Central memory CD8-positive, alpha-beta T cell (primary cell): ENCODE measurements around the gene F8.

Experiments
- ATAC-seq: fragments of 150-1000 bp; cut with Tn5 transposase; replicated peaks from 2 replicates; pipeline ENCODE4 v1.10.0; 2022; ENCODE audit warnings: mild to moderate bottlenecking, moderate FRiP score, moderate number of reproducible peaks; ENCODE audit not compliant: poor library complexity, severe bottlenecking; ENCODE audit errors: extremely low read depth
- DNase-seq, 2 donors: peaks; one replicate each; pipeline ENCODE4 v3.0.0; 2021; ENCODE audit warnings: low spot score in 2 of 2
- H3K27ac Mint-ChIP-seq: one replicate; pipeline ENCODE4 v1.8.0; 2022; ENCODE audit warnings: low read depth, mild to moderate bottlenecking, moderate library complexity, mixed read lengths
- H3K27me3 Mint-ChIP-seq: one replicate; pipeline ENCODE4 v1.8.0; 2022; ENCODE audit warnings: mixed read lengths
- H3K36me3 Mint-ChIP-seq: one replicate; pipeline ENCODE4 v1.8.0; 2022; ENCODE audit warnings: mild to moderate bottlenecking, moderate library complexity, mixed read lengths; ENCODE audit not compliant: insufficient read depth
- H3K4me1 Mint-ChIP-seq: one replicate; pipeline ENCODE4 v1.8.0; 2022; ENCODE audit warnings: mixed read lengths
- H3K4me3 Mint-ChIP-seq: one replicate; pipeline ENCODE4 v1.8.0; 2022; ENCODE audit warnings: mild to moderate bottlenecking, moderate library complexity, mixed read lengths
- H3K9me3 Mint-ChIP-seq: one replicate; pipeline ENCODE4 v1.8.0; 2022; ENCODE audit warnings: mixed read lengths

F8 gene

DNA sequence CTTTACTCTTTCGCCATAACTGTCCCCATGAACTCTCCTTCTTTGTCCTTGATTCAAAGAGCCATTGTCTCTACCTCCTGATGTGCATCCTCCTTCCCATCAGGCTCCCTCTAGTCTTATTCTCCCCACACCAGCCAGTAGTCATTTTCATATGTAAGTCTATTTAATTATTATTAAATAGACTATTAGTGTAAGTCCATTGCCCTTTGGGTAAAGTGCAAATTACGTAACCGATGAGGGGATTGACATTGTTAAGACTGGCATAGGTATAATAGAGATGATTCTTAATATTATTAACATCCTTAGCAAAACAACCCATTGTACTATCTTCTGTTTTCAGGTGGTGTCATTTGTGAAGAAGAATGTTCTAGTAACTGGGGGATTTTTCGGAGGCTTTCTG, 31.7 kb upstream of the F8 start:
- Mint-ChIP-seq H3K27me3 (no peaks in the 10 kb centered on the region), H3K9me3 (no peaks in the 10 kb centered on the region), H3K4me3 (no peak overlapping the region), H3K36me3 (peaks cover 11% of the 10 kb centered on the region), H3K27ac (no peak overlapping the region), H3K4me1 (peaks cover 20% of the 10 kb centered on the region)
- DNase-seq (no peak), ATAC-seq (no peak)

DNA sequence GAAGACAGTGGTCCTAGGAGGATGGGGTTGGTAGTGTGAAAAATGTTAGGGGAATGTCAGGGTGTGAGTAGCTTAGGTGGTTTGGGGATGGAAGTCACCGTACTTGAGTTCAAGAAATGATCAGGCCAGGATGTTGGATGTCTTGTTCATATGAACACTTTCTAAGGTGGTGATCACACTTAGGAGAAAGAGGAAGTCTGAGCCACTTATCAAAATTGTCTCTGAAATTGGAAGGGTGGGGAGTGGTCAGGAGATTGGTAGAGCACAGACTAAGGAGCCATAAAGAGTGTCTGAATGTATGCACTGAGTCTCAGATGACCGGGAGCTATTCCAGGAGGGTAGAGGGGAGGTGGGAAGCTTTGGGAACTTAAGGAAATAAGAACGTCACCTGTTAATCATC, 31.1 kb upstream of the F8 start:
- no peaks in the 10 kb centered on the region for H3K9me3 Mint-ChIP-seq
- H3K27me3 Mint-ChIP-seq: no peaks in the 10 kb centered on the region
- DNase-seq (no peak), ATAC-seq (no peak)
- peak overlapping the region; percentile 56 for H3K27ac Mint-ChIP-seq
- no peak overlapping the region for H3K4me3 Mint-ChIP-seq
- H3K36me3 Mint-ChIP-seq: peaks cover 11% of the 10 kb centered on the region
- H3K4me1 Mint-ChIP-seq: peaks cover 26% of the 10 kb centered on the region

- ATAC-seq: no peak
- peaks cover 11% of the 10 kb centered on the region for H3K36me3 Mint-ChIP-seq
- no peaks in the 10 kb centered on the region for H3K9me3 Mint-ChIP-seq
- peaks cover 26% of the 10 kb centered on the region for H3K4me1 Mint-ChIP-seq
- no peak overlapping the region for H3K4me3 Mint-ChIP-seq
- no peaks in the 10 kb centered on the region for H3K27me3 Mint-ChIP-seq
- DNase-seq: no peak
- peak overlapping the region; percentile 56 for H3K27ac Mint-ChIP-seq
Observed at GRCh38 chrX:155052738-155053498, 30.4 kb upstream of the F8 start.

DNA sequence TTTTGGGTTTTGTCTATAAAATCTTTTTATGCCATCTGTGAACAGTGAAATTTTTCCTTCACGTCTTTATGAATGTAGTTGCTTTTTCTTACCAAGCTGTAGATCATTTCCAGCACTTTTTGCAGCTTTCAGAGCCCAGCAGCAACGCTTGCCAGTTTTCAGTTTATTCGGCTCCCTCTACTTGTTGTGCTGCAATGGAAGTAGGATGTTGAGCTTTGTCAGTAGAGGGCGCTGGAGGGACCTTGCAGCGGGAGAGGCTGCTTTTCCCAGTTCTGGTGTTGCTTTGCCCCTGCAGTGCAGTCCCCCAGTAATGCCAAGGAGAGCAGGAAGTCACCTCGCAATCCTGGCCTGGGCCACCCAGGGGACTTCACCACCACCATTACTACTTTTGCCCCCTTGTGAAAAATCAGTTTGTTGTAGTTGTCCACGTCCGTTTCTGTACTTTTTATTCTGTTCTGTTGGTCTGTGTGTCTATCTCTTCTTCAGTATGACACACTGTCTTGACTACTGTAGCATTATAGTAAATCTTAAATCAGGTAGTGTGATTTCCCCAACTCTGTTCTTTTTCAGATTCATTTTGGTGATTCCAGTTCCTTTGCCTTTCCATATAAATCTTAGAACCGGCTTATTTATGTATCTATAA, 26.6 kb upstream of the F8 start:
- Mint-ChIP-seq H3K36me3 (peaks cover 13% of the 10 kb centered on the region), H3K27me3 (no peaks in the 10 kb centered on the region), H3K9me3 (no peaks in the 10 kb centered on the region), H3K4me3 (no peak overlapping the region), H3K27ac (no peak overlapping the region), H3K4me1 (peaks cover 13% of the 10 kb centered on the region)
- no peak for DNase-seq
- ATAC-seq: no peak

DNA sequence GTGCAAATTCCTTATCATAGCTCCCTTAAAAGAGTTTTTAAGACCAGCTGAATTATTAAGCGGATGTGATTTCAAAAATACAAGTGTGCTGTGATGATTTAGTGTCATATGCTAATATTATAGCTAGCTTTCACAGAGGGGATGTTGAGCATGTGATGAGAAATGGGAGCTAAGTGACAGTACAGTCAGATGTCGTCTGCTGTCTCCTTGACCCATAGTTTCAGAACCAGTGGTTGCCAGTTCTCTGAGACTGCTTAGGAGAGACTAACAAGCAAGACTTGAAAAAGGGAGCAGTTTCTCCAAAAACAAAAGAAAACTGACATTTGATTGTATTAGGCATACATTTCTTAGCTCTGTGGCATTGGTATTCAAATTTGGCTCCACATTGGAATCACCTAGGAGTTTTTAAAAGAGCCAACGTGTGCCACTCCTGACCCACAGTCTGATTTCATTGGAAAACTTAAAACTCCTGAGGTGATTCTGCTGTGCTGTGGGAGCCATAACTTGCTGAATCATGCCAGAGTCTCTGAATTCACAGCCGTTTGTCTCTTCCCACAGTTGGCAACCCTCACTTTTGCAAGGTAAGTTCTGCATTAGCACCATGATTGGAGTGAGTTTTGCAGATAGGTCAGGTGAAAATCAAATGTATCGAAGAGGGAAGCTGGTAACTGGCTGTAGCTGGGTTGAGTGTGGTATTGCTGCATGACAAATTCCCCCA, 24.4 kb upstream of the F8 start:
- Mint-ChIP-seq H3K4me3 (no peak overlapping the region), H3K4me1 (peaks cover 7% of the 10 kb centered on the region), H3K27me3 (no peaks in the 10 kb centered on the region), H3K9me3 (no peaks in the 10 kb centered on the region), H3K36me3 (peaks cover 12% of the 10 kb centered on the region), H3K27ac (no peak overlapping the region)
- DNase-seq (no peak), ATAC-seq (no peak)

DNA sequence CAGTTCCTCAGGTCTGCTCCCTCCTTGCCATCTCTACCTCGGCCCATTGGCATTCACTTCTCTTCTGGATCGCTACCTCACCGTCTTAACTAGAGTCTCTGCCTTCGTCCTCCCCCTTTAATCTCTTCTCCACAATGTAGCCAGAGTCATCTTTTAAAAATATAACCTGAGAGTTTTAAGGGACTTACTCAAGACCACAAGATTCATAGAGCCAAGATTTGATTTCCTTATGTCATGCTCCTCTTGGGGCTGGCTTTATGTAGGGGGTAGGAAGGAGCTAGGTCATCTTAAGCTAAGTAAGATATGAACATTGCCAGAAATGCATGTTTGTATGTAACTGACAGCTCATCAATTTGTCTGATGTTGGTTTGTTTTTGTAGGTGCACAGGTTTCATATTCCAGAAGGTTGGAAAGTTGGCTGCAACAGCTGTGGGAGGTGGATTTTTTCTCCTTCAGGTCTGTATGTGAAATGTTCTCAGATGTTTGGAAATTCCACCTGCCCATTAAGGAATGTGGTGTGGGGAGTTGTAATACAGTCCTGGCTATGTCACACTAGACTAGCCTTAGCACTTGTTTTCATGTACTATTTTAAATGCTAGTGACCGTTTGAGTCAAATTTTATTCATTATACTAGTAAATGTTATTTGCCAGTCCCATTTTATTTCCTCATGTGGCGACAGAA, 23.7 kb upstream of the F8 start:
- Mint-ChIP-seq H3K36me3 (peaks cover 11% of the 10 kb centered on the region), H3K27me3 (no peaks in the 10 kb centered on the region), H3K9me3 (no peaks in the 10 kb centered on the region), H3K4me1 (peaks cover 7% of the 10 kb centered on the region), H3K4me3 (no peak overlapping the region), H3K27ac (peak overlapping the region; percentile 68)
- ATAC-seq: no peak
- DNase-seq: no peak

- Mint-ChIP-seq H3K9me3 (no peaks in the 10 kb centered on the region), H3K4me1 (peaks cover 20% of the 10 kb centered on the region), H3K36me3 (peaks cover 20% of the 10 kb centered on the region), H3K4me3 (no peak overlapping the region), H3K27ac (no peak overlapping the region), H3K27me3 (no peaks in the 10 kb centered on the region)
- DNase-seq: no peak
- no peak for ATAC-seq
Observed at GRCh38 chrX:155035688-155036087, 13.2 kb upstream of the F8 start.

DNA sequence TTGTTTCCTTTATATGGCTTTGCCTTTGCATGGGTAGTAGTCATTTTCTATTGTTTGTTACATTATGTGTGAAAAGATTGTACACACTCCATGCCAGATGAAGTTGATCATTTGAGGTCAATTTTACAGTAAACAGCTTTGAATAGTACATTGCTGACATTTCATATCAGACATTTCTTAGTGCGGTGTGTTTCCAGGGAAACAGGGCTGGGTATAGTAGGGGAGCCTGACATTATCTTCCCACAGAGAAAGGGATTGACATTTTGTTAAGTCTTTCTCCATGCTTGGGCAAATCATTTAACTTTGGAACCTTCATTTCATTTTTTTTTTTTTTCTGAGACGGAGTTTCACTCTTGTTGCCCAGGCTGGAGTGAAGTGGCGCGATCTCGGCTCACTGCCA, 9.1 kb upstream of the F8 start:
- Mint-ChIP-seq H3K27me3 (no peaks in the 10 kb centered on the region), H3K36me3 (peaks cover 25% of the 10 kb centered on the region)
- DNase-seq: no peak

GRCh38 chrX:155028877-155029291, 6.4 kb upstream of the F8 start:
- no peaks in the 10 kb centered on the region for H3K27me3 Mint-ChIP-seq
- DNase-seq (no peak), ATAC-seq (no peak)
- peak overlapping the region; percentile 71 for H3K27ac Mint-ChIP-seq
- no peaks in the 10 kb centered on the region for H3K9me3 Mint-ChIP-seq
- H3K36me3 Mint-ChIP-seq: peaks cover 12% of the 10 kb centered on the region
- peaks cover 8% of the 10 kb centered on the region for H3K4me1 Mint-ChIP-seq
- H3K4me3 Mint-ChIP-seq: peak overlapping the region; percentile 43

More for the DNA sequence above, 9.1 kb upstream of the F8 start:
- ATAC-seq: no peak
- Mint-ChIP-seq H3K9me3 (no peaks in the 10 kb centered on the region), H3K4me3 (no peak overlapping the region), H3K4me1 (peaks cover 14% of the 10 kb centered on the region), H3K27ac (no peak overlapping the region)

GRCh38 chrX:155028129-155028528, 5.6 kb upstream of the F8 start:
- DNase-seq (no peak), ATAC-seq (no peak)
- Mint-ChIP-seq H3K27me3 (no peaks in the 10 kb centered on the region), H3K9me3 (no peaks in the 10 kb centered on the region), H3K4me1 (peaks cover 8% of the 10 kb centered on the region), H3K4me3 (peak overlapping the region; percentile 83), H3K36me3 (peaks cover 12% of the 10 kb centered on the region), H3K27ac (peak overlapping the region; percentile 91)

GRCh38 chrX:155027509-155028066, 5.1 kb upstream of the F8 start:
- H3K27me3 Mint-ChIP-seq: no peaks in the 10 kb centered on the region
- H3K4me1 Mint-ChIP-seq: peaks cover 8% of the 10 kb centered on the region
- H3K9me3 Mint-ChIP-seq: no peaks in the 10 kb centered on the region
- ATAC-seq (peak; percentile 19), DNase-seq (no peak)
- H3K4me3 Mint-ChIP-seq: peak overlapping the region; percentile 83
- H3K36me3 Mint-ChIP-seq: peaks cover 12% of the 10 kb centered on the region
- peak overlapping the region; percentile 91 for H3K27ac Mint-ChIP-seq
